Lower leg skin (tissue), 3 donors: ENCODE data around the gene MED7.

Experiments
- CTCF ChIP-seq, 3 donors: fragments of 450-650 bp; IDR thresholded peaks; one replicate each; pipeline ENCODE4 v1.5.1; 2016; ENCODE audit warnings: antibody characterized with exemption in 3 of 3, mild to moderate bottlenecking in 3 of 3, moderate library complexity in 2 of 3
- POLR2A ChIP-seq, 2 donors: fragments of 450-650 bp; IDR thresholded peaks; one replicate each; pipeline ENCODE4 v1.6.1; 2016 to 2017; ENCODE audit warnings: antibody characterized with exemption in 2 of 2, mild to moderate bottlenecking in 1 of 2, moderate library complexity in 1 of 2

GRCh38 chr5:157189223-157189622 is 46.6 kb upstream of the MED7 start:
- TF ChIP-seq POLR2A (IDR thresholded peaks at IDR 0.05) (no peak), CTCF (IDR thresholded peaks at IDR 0.05) (no peak)
